ENCODE data around the gene MRPL3. TPM values are rescaled to one million over a fixed set of nuclear protein-coding genes. Genes with fewer than 3 reads are reported as not detected.

The MRPL3 gene
- total RNA-seq, 2 donors from 2014 or later, result 110 to 119 TPM

DNA sequence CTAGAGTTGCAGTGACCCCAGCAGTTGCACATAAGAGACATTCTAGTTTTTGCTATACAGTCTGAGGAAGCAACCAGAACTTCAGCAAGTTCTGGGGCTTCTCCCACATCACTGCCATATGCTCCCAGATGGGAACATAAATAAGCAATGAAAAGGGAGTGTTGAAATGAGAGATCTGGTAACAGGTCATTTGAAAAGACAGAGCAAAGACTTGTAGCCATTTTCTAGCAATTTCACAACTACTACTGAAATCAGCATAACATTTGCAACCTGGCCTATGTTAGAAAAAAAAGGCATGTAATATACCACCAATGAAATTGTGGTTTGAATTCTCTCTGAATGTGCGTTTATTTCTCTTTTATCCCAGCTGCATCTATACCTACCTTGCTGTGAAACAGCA, 63.7 kb downstream of the MRPL3 start:
- Mint-ChIP-seq H3K27me3 (ENCODE audit: insufficient read depth) (no peaks in the 10 kb centered on the region), H3K4me3 (no peak overlapping the region), H3K4me1 (no peaks in the 10 kb centered on the region), H3K9me3 (no peaks in the 10 kb centered on the region), H3K36me3 (ENCODE audit: low read depth) (no peaks in the 10 kb centered on the region), H3K27ac (no peak overlapping the region)
- H3K27me3 ChIP-seq (ENCODE audit: control insufficient read depth, insufficient read depth, low read length, poor library complexity, severe bottlenecking), result no peaks in the 10 kb centered on the region
- H3K9me3 ChIP-seq (ENCODE audit: control insufficient read depth, low read length), result no peaks in the 10 kb centered on the region
- no peak overlapping the region for H3K4me3 ChIP-seq (ENCODE audit: low read length)
- no peak overlapping the region for H3K9ac ChIP-seq (ENCODE audit: extremely low read depth, low read length, poor library complexity, severe bottlenecking)
- WGBS, 2 experiments (ENCODE audit: insufficient coverage in 1 of 2, insufficient read length in 1 of 2), result 82 to 100% methylated on average over 1 of the region's 1 CpG
- H3K36me3 ChIP-seq (ENCODE audit: control insufficient read depth, insufficient read depth, low read length), result no peaks in the 10 kb centered on the region
- no peaks in the 10 kb centered on the region for H3K4me1 ChIP-seq (ENCODE audit: control insufficient read depth, insufficient read depth, low read length)
- DNase-seq, result no peak
- TF ChIP-seq, protein P1, sequence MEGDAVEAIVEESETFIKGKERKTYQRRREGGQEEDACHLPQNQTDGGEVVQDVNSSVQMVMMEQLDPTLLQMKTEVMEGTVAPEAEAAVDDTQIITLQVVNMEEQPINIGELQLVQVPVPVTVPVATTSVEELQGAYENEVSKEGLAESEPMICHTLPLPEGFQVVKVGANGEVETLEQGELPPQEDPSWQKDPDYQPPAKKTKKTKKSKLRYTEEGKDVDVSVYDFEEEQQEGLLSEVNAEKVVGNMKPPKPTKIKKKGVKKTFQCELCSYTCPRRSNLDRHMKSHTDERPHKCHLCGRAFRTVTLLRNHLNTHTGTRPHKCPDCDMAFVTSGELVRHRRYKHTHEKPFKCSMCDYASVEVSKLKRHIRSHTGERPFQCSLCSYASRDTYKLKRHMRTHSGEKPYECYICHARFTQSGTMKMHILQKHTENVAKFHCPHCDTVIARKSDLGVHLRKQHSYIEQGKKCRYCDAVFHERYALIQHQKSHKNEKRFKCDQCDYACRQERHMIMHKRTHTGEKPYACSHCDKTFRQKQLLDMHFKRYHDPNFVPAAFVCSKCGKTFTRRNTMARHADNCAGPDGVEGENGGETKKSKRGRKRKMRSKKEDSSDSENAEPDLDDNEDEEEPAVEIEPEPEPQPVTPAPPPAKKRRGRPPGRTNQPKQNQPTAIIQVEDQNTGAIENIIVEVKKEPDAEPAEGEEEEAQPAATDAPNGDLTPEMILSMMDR (conservative IDR thresholded peaks at IDR 0.05), result no peak
- H3K27ac ChIP-seq (ENCODE audit: low read depth, low read length), result no peak overlapping the region

DNA sequence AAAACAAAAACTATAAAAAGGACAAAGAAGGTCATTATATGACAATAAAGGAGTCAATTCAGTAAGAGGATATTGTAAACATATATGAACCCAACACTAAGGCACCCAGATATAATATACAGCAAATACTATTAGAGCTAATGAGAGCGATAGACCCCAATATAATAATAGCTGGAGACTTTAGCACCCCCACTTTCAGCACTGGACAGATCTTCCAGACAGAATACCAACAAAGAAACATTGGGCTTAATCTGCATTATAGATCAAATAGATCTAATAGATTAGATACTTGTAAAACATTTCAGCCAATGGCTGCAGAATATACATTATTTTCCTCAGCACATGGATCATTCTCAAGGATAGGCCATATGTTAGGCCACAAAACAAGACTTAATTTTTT, 67.8 kb downstream of the MRPL3 start:
- Histone ChIP-seq H3K27me3 (ENCODE audit: control insufficient read depth, insufficient read depth, low read length, poor library complexity, severe bottlenecking) (no peaks in the 10 kb centered on the region), H3K9me3 (ENCODE audit: control insufficient read depth, low read length) (no peaks in the 10 kb centered on the region), H3K36me3 (ENCODE audit: control insufficient read depth, insufficient read depth, low read length) (no peaks in the 10 kb centered on the region), H3K4me1 (ENCODE audit: control insufficient read depth, insufficient read depth, low read length) (no peaks in the 10 kb centered on the region), H3K27ac (ENCODE audit: low read depth, low read length) (no peak overlapping the region), H3K4me3 (ENCODE audit: low read length) (no peak overlapping the region), H3K9ac (ENCODE audit: extremely low read depth, low read length, poor library complexity, severe bottlenecking) (no peak overlapping the region)
- DNase-seq, result no peak
- H3K4me3 Mint-ChIP-seq, result no peak overlapping the region
- no peaks in the 10 kb centered on the region for H3K4me1 Mint-ChIP-seq
- H3K9me3 Mint-ChIP-seq, result no peaks in the 10 kb centered on the region
- TF ChIP-seq, protein P1 (conservative IDR thresholded peaks at IDR 0.05), result no peak
- no peaks in the 10 kb centered on the region for H3K27me3 Mint-ChIP-seq (ENCODE audit: insufficient read depth)
- WGBS, 2 experiments (ENCODE audit: insufficient coverage in 1 of 2, insufficient read length in 1 of 2), result 95% methylated on average over 1 of the region's 1 CpG; no CpG with 5 or more reads in 1 of the 2 experiments
- no peaks in the 10 kb centered on the region for H3K36me3 Mint-ChIP-seq (ENCODE audit: low read depth)
- no peak overlapping the region for H3K27ac Mint-ChIP-seq

DNA sequence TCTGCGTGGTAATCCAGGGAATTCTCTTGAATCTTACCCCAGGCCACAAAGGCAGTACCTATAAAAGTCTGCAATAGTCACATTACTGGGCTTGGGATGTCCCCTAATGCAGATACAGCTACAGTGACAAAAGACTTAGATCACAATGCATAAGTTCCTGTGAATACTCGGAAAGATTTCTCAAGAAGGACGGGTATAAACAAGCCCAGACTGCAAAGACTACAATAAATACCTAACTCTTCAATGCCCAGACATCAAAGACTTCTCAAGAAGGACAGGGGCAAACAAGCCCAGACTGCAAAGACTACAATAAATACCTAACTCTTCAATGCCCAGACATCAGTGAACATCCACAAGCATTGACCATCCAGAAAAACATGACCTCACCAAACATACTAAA, 70.3 kb downstream of the MRPL3 start:
- DNase-seq, result no peak
- H3K4me3 Mint-ChIP-seq, result no peak overlapping the region
- Histone ChIP-seq H3K27ac (ENCODE audit: low read depth, low read length) (no peak overlapping the region), H3K36me3 (ENCODE audit: control insufficient read depth, insufficient read depth, low read length) (no peaks in the 10 kb centered on the region), H3K9ac (ENCODE audit: extremely low read depth, low read length, poor library complexity, severe bottlenecking) (no peak overlapping the region), H3K27me3 (ENCODE audit: control insufficient read depth, insufficient read depth, low read length, poor library complexity, severe bottlenecking) (no peaks in the 10 kb centered on the region), H3K9me3 (ENCODE audit: control insufficient read depth, low read length) (no peaks in the 10 kb centered on the region), H3K4me1 (ENCODE audit: control insufficient read depth, insufficient read depth, low read length) (no peaks in the 10 kb centered on the region), H3K4me3 (ENCODE audit: low read length) (no peak overlapping the region)
- TF ChIP-seq, protein P1 (conservative IDR thresholded peaks at IDR 0.05), result no peak
- H3K27ac Mint-ChIP-seq, result no peak overlapping the region
- no peaks in the 10 kb centered on the region for H3K4me1 Mint-ChIP-seq
- H3K27me3 Mint-ChIP-seq (ENCODE audit: insufficient read depth), result no peaks in the 10 kb centered on the region
- no peaks in the 10 kb centered on the region for H3K36me3 Mint-ChIP-seq (ENCODE audit: low read depth)
- WGBS, 2 experiments (ENCODE audit: insufficient coverage in 1 of 2, insufficient read length in 1 of 2), result 92 to 97% methylated on average over 3 of the region's 3 CpGs
- H3K9me3 Mint-ChIP-seq, result no peaks in the 10 kb centered on the region

Measured in endodermal cell (in vitro differentiated cells).